Common myeloid progenitor, CD34-positive (primary cell): Measurements from ENCODE around the gene TMEM158.

ENCODE experiments used
- CTCF ChIA-PET: fragments of 350-600 bp; sonication (Branson Sonifier 250); formaldehyde crosslinking; loops from one replicate; lab custom pipeline; 2021; ENCODE audit warnings: antibody characterized with exemption; lab: Charles Lee
- POLR2A ChIA-PET: fragments of 350-600 bp; sonication (Branson Sonifier 250); formaldehyde crosslinking; loops from one replicate; lab custom pipeline; 2021; ENCODE audit warnings: antibody characterized with exemption; lab: Charles Lee
- DNase-seq, 3 donors: peaks; one replicate each; pipeline versions ENCODE4 v3.0.0 to v3.0.0-alpha.2; 2013
- H3K27ac ChIP-seq, 2 experiments: 1 replicate in 1 of 2; 2 replicates in 1 of 2; pipeline ENCODE4 v1.7.0; 2013; ENCODE audit warnings: inconsistent platforms in 2 of 2, low read length in 2 of 2, mild to moderate bottlenecking in 2 of 2, low read depth in 1 of 2, moderate library complexity in 1 of 2; ENCODE audit not compliant: severe bottlenecking in 2 of 2, insufficient read depth in 1 of 2, poor library complexity in 1 of 2
- H3K27me3 ChIP-seq, 5 experiments: replicated peaks in 2 of 5; 1 replicate in 3 of 5; 2 replicates in 2 of 5; pipeline versions ENCODE4 v1.6.1 to v1.7.0; 2013; ENCODE audit warnings: low read length in 4 of 5, mild to moderate bottlenecking in 2 of 5, moderate library complexity in 2 of 5, inconsistent platforms in 1 of 5; ENCODE audit not compliant: insufficient read depth in 5 of 5, control insufficient read depth in 4 of 5
- H3K36me3 ChIP-seq, 4 experiments: 1 replicate in 2 of 4; 2 replicates in 2 of 4; pipeline versions ENCODE4 v1.6.1 to v1.7.0; 2013; ENCODE audit warnings: low read length in 3 of 4, control low read depth in 1 of 4, mild to moderate bottlenecking in 1 of 4; ENCODE audit not compliant: control insufficient read depth in 4 of 4, insufficient read depth in 4 of 4
- H3K4me1 ChIP-seq, 4 experiments: 1 replicate in 3 of 4; 2 replicates in 1 of 4; pipeline versions ENCODE4 v1.6.1 to v1.7.1; 2013; ENCODE audit warnings: low read length in 3 of 4, mild to moderate bottlenecking in 3 of 4, control low read depth in 1 of 4, inconsistent platforms in 1 of 4, moderate library complexity in 1 of 4; ENCODE audit not compliant: control insufficient read depth in 4 of 4, insufficient read depth in 4 of 4; ENCODE audit errors: control extremely low read depth in 1 of 4
- H3K4me3 ChIP-seq, 7 experiments: 1 replicate in 4 of 7; 2 replicates in 3 of 7; pipeline versions ENCODE4 v1.5.1 to v1.7.0; 2013; ENCODE audit warnings: mild to moderate bottlenecking in 7 of 7, low read length in 6 of 7, moderate library complexity in 6 of 7, inconsistent platforms in 2 of 7, low read depth in 2 of 7, control low read depth in 1 of 7; ENCODE audit not compliant: insufficient read depth in 4 of 7, control insufficient read depth in 1 of 7; ENCODE audit errors: extremely low read depth in 1 of 7
- H3K9me3 ChIP-seq, 5 experiments: 1 replicate in 4 of 5; 2 replicates in 1 of 5; pipeline versions ENCODE4 v1.6.1 to v1.7.1; 2013; ENCODE audit warnings: low read length in 4 of 5, mild to moderate bottlenecking in 2 of 5, inconsistent platforms in 1 of 5, low read depth in 1 of 5, moderate library complexity in 1 of 5; ENCODE audit not compliant: control insufficient read depth in 4 of 5, insufficient read depth in 2 of 5; ENCODE audit errors: control extremely low read depth in 1 of 5
- WGBS: methylation state at CpG from one replicate; pipeline ENCODE4 v1.1.5; 2013; ENCODE audit not compliant: insufficient coverage; 5-methylcytosine and 5-hydroxymethylcytosine counted together

The TMEM158 gene

GRCh38 chr3:45224824-45225464 is 1.1 kb downstream of the TMEM158 start:
- POLR2A ChIA-PET = no interaction called here
- peak; percentile 38 to 74 (median 67) for DNase-seq
- no peak overlapping the region for H3K27ac ChIP-seq

GRCh38 chr3:45223889-45224727 is 2.0 kb downstream of the TMEM158 start:
- CTCF ChIA-PET = interaction anchor here (0.9 to 1.1 kb wide), 6 partner anchors 9 to 186 kb away, joined by 3 to 4 read pairs (median 4); no protein-coding TSS in a partner anchor
- DNase-seq = peak in 2 of 3 donors; percentile 25 to 40
- H3K27me3 ChIP-seq = peaks cover 20 to 57% (median 30%) of the 10 kb centered on the region in 5 experiments
- H3K4me3 ChIP-seq = no peak overlapping the region
- POLR2A ChIA-PET = interaction anchor here (0.6 kb wide), 1 partner anchor 151 kb away, joined by 3 read pairs; no protein-coding TSS in a partner anchor
- no peaks in the 10 kb centered on the region for H3K36me3 ChIP-seq
- peaks cover 0 to 20% (median 18%) of the 10 kb centered on the region in 4 experiments for H3K4me1 ChIP-seq
- H3K9me3 ChIP-seq = no peaks in the 10 kb centered on the region
- H3K27ac ChIP-seq = no peak overlapping the region
- 76% methylated on average over 4 of the region's 9 CpGs for WGBS

More at GRCh38 chr3:45224824-45225464, 1.1 kb downstream of the TMEM158 start:
- Histone ChIP-seq H3K9me3 (no peaks in the 10 kb centered on the region), H3K36me3 (no peaks in the 10 kb centered on the region), H3K4me3 (peak overlapping the region in 6 of 7 experiments; percentile 26 to 74 (median 64)), H3K27me3 (peaks cover 23 to 65% (median 30%) of the 10 kb centered on the region in 5 experiments), H3K4me1 (peaks cover 0 to 20% (median 18%) of the 10 kb centered on the region in 4 experiments)
- under 1% methylated on average over 56 of the region's 62 CpGs for WGBS
- CTCF ChIA-PET = interaction anchor here (1.0 to 1.1 kb wide), 2 partner anchors 9 to 10 kb away, joined by 3 to 4 read pairs; no protein-coding TSS in a partner anchor

GRCh38 chr3:45219694-45220093 is 6.4 kb downstream of the TMEM158 start:
- H3K36me3 ChIP-seq = no peaks in the 10 kb centered on the region
- H3K4me3 ChIP-seq = no peak overlapping the region
- H3K27me3 ChIP-seq = peaks cover 10 to 28% (median 15%) of the 10 kb centered on the region in 5 experiments
- CTCF ChIA-PET = interaction anchor here (1.0 to 1.1 kb wide), 2 partner anchors 9 to 235 kb away, joined by 3 to 5 read pairs; no protein-coding TSS in a partner anchor
- H3K9me3 ChIP-seq = no peaks in the 10 kb centered on the region
- WGBS = 98% methylated on average over 8 of the region's 8 CpGs
- DNase-seq = no peak
- POLR2A ChIA-PET = no interaction called here
- peaks cover 0 to 13% (median 10%) of the 10 kb centered on the region in 4 experiments for H3K4me1 ChIP-seq
- no peak overlapping the region for H3K27ac ChIP-seq

GRCh38 chr3:45218578-45219390 is 7.3 kb downstream of the TMEM158 start:
- Histone ChIP-seq H3K36me3 (no peaks in the 10 kb centered on the region), H3K9me3 (no peaks in the 10 kb centered on the region), H3K27me3 (peaks cover 5 to 20% (median 9%) of the 10 kb centered on the region in 5 experiments), H3K27ac (no peak overlapping the region), H3K4me3 (no peak overlapping the region), H3K4me1 (peaks cover 0 to 19% (median 15%) of the 10 kb centered on the region in 4 experiments)
- DNase-seq = no peak
- ChIA-PET CTCF (interaction anchor here (1.1 kb wide), 1 partner anchor 8 kb away, joined by 5 read pairs; no protein-coding TSS in a partner anchor), POLR2A (no interaction called here)
- 93% methylated on average over 9 of the region's 11 CpGs for WGBS

- no peak overlapping the region for H3K4me3 ChIP-seq
- DNase-seq = no peak
- H3K4me1 ChIP-seq = peaks cover 0 to 22% (median 17%) of the 10 kb centered on the region in 4 experiments
- no peak overlapping the region for H3K27ac ChIP-seq
- H3K36me3 ChIP-seq = no peaks in the 10 kb centered on the region
- ChIA-PET POLR2A (no interaction called here), CTCF (interaction anchor here (1.3 to 16.0 kb wide), 3 partner anchors 25 to 226 kb away, joined by 3 to 300 read pairs (median 3); no protein-coding TSS in a partner anchor)
- 94% methylated on average over 6 of the region's 10 CpGs for WGBS
- H3K27me3 ChIP-seq = no peaks in the 10 kb centered on the region
- no peaks in the 10 kb centered on the region for H3K9me3 ChIP-seq
Observed at GRCh38 chr3:45216021-45216609, 10.0 kb downstream of the TMEM158 start.

GRCh38 chr3:45215466-45215865 is 10.6 kb downstream of the TMEM158 start:
- Histone ChIP-seq H3K9me3 (no peaks in the 10 kb centered on the region), H3K27me3 (no peaks in the 10 kb centered on the region), H3K36me3 (no peaks in the 10 kb centered on the region), H3K27ac (no peak overlapping the region), H3K4me3 (no peak overlapping the region), H3K4me1 (peaks cover 0 to 22% (median 17%) of the 10 kb centered on the region in 4 experiments)
- DNase-seq = no peak
- WGBS = 83% methylated on average over 3 of the region's 4 CpGs
- ChIA-PET CTCF (interaction anchor here (1.3 to 16.0 kb wide), 3 partner anchors 25 to 225 kb away, joined by 3 to 300 read pairs (median 3); no protein-coding TSS in a partner anchor), POLR2A (no interaction called here)
